HG03571 (cell line): Measurements from ENCODE around the gene XYLT2.
A peak's percentile ranks its signal among the peaks of the same experiment; 100 is the strongest.
"Not testable (repeated sequence)": the region's sequence is repeated elsewhere in the genome, so short reads cannot be mapped to it uniquely, and the experiment has no call there.

Experiments
- ATAC-seq: cut with Tn5 transposase; IDR thresholded peaks from one replicate; pipeline ENCODE4 v1.9.1; 2021; ENCODE audit not compliant: unreplicated experiment

XYLT2 gene

GRCh38 chr17:50388728-50389127 lies 42.8 kb downstream of the XYLT2 start:
- no peak for ATAC-seq

GRCh38 chr17:50389534-50389933 lies 43.6 kb downstream of the XYLT2 start:
- no peak for ATAC-seq

GRCh38 chr17:50392621-50393020 lies 46.7 kb downstream of the XYLT2 start:
- ATAC-seq: no peak

DNA sequence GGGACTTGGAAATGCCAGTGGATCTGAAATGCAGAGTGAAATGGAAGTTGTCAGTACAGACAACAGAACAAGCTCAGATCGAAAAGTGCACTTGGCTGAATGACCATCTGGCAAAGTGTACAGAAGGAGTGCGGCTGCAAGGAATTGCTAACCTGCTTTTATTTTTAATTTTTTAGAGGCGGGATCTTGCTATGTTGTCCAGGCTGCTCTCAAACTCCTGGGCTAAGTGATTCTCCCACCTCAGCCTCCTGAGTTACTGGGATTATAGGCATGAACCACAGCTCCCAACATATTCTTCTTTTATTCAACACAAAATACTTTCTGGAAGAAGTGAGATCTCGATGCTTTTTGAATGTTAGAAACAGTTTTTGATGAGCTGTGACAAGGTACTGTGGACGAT lies 47.8 kb downstream of the XYLT2 start:
- no peak for ATAC-seq

DNA sequence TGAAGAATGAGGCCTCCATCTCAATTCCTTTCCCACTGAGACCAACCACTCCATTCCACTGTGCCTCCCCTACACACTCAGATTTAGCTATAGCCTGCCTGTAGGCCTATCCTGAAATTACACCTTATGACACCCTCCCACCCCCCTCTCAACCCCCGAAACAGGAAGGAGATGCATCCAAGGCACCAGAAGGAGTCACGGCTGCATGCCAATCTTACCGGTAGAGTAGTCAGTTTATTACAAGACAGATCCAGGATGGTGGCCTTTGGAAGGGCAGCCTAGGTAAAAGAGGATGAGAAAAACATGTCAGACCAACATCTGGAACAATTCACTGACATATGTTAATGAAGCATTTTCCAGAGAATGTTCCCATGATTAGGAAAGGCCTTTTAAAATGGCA lies 48.8 kb downstream of the XYLT2 start:
- ATAC-seq: no peak

DNA sequence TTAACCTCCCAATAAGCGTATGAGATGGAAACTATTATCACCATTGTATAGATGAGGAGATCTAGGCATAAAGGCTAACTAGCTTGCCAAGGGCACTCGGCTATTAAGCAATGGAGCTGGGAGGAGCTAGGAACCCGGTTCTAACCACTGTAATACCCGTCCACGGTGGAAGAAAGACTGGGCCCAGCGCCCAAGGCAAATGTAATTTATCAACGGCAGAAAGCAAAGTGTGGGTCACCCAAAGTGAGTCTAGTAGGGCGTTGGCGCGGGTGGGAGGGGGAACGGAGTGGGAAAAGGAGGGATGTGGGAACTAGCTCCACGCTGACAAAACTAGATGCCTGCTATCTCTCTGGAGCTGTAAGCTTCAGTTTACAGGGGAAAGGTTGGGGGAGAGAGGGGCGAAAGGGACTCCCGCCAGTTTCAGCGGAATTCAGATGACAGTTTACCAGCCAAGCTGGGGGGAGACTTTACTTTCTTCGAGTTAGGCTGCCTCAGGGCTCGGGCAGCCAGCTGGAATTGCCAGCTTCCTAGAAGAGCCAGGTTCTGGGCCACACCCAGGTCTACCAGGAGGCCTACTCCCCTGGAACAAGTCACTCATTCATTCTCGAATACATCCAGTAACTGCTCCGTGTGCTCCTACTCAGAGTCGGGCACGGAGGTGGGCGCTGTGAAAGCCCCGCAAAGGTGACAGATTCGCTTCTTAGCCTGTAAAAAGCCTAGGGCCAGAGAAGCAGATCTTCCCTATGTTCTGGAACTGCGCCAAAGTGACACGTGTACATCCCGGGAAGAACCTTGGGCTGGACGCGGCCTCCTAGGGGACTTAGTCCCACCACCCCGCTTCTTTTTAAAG lies 50.6 kb downstream of the XYLT2 start:
- no peak for ATAC-seq

- ATAC-seq: peak; percentile 92
These were observed 51.4 kb downstream of the XYLT2 start, which contains the start of gene LRRC59 for GRCh38 chr17:50397111-50397918. Gene LRRC59, minus strand, starts transcription at chr17:50397523. Its CDS starts 206 bp downstream, at chr17:50397317.

DNA sequence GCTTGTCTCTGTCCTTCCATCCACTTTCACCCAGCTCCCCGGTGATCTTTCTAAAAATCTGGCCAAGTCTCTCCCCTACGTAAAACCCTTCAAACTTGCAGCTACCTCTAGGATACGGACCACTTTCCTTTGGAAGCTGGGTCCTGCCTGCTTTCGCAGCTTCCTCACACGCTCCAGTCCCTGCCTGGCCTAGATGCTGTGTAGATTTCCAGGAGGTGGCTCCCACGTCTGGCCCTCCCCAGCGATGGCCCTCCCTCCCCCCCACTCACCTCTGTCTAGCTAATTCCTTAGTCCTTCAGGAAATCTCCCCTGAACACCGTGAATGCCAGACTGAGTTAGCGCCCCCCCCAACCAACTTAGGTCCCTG lies 52.0 kb downstream of the XYLT2 start:
- no peak for ATAC-seq

DNA sequence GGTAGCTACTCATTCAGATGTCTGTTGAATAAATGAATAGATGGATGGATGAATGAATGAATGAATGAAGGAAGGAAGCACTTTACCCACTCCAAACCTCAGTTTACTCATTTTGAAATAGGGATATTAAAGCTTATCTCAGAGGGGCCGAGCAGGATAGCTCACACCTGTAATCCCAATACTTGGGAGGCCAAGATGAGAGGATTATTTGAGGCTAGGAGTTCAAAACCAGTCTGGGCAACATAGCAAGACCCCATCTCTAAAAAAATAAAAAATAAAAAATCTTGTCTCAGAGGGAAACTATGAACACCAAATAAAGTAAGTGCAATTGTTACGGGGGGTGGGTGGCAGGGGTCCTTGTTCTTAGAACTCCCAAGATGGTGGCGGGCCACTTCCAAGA lies 52.7 kb downstream of the XYLT2 start:
- not testable (repeated sequence) for ATAC-seq

DNA sequence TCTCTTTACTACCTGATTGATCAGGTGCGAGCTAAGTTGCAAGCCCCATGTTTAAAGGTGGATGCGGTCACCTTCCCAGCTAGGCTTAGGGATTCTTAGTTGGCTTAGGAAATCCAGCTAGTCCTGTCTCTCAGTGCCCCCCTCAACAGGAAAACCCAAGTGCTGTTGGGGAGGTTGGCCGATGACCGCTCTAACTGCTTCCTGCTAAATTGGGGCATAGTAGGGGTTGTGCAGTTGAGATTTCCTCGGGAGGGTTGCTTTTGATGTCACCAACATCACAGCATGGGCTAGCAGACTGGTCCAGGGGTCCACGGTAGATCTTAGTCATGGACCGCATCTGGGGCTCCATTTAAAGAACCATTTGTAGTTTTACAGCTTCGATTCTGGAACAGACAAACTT lies 53.7 kb downstream of the XYLT2 start:
- ATAC-seq: not testable (repeated sequence)

DNA sequence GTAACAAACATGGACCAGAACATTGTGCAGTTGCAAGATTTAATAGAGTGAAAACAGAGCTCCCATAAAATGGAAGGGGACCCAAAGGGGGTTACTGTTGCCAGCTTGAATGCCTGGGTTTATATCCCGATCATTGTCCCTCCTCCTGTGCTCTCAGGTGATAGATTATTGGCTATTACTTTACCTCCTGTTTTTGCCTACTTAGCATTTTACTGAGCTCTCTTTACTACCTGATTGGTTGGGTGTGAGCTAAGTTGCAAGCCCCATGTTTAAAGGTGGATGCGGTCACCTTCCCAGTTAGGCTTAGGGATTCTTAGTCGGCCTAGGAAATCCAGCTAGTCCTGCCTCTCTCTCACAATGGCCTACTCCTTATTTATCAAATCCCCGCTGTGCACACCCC lies 59.4 kb downstream of the XYLT2 start:
- not testable (repeated sequence) for ATAC-seq

- no peak for ATAC-seq
These were observed 60.7 kb downstream of the XYLT2 start for GRCh38 chr17:50406578-50406977.

GRCh38 chr17:50407921-50408320 lies 62.0 kb downstream of the XYLT2 start:
- ATAC-seq: no peak
